ENCODE results near the gene RASL11A.
"Not testable (repeated sequence)": the region's sequence is repeated elsewhere in the genome, so short reads cannot be mapped to it uniquely, and the experiment has no call there.

The RASL11A gene, protein sequence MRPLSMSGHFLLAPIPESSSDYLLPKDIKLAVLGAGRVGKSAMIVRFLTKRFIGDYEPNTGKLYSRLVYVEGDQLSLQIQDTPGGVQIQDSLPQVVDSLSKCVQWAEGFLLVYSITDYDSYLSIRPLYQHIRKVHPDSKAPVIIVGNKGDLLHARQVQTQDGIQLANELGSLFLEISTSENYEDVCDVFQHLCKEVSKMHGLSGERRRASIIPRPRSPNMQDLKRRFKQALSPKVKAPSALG

DNA sequence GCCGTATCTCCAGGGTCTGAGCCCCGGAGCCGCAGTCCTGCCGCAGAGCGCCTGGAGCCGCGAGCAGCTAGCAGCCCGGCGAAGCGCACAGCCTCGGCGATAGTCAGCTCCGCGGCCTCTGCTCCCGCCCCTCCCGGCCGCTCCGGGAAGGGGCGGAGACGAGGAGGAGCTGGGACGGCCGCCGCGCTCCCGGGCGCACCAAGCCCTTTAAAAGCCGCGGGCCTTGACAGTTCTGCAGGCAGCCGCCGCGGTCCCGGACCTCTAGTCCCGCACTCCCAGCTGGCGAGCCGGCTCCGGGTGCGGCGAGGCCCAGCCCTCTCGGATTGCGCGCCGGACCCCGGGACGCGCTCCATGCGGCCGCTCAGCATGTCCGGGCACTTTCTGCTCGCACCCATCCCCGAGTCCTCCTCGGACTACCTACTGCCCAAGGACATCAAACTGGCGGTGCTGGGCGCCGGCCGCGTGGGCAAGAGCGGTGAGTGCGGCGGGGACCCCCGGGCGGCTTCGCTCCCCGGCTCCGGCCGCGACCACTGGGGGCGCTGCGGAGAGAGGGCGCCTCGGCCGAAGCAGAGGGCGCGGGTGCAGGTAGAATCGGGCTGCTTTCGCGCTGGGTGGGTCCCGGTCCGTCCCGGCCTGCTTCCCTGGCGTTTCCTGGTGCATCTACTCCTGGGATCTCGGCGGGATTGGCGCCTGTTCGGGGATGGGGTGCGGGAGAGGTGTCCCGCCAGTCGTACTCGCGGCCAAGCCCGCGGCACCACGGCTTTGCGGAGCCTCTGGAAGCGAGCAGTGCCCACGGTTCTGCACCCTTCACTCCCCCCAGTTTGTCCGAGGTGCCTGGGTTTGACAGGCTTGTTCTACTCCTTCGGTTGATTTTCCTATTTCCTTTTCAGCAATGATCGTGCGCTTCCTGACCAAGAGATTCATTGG is at the start of gene RASL11A:
RASL11A (plus strand) TSS at position 237 of the 927 bp plus-strand sequence; CDS start at position 352, 115 bp downstream.
- peak; percentile 63 for DNase-seq

DNA sequence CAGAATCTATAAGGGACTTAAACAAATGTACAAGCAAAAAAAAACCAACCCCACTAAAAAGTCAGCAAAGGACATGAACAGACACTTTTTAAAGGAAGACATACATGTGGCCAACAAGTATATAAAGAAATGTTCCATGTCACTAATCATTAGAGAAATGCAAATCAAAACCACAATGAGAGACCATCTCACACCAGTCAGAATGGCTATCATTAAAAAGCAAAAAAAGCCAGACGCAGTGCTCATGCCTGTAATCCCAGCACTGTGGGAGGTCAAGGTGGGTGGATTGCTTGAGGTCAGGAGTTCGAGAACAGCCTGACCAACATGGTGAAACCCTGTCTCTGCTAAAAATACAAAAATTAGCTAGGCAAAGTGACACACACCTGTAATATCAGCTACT is 48.5 kb upstream of the RASL11A start:
- not testable (repeated sequence) for DNase-seq

- DNase-seq: no peak
Measured at GRCh38 chr13:27226991-27227390, 43.6 kb upstream of the RASL11A start.

DNA sequence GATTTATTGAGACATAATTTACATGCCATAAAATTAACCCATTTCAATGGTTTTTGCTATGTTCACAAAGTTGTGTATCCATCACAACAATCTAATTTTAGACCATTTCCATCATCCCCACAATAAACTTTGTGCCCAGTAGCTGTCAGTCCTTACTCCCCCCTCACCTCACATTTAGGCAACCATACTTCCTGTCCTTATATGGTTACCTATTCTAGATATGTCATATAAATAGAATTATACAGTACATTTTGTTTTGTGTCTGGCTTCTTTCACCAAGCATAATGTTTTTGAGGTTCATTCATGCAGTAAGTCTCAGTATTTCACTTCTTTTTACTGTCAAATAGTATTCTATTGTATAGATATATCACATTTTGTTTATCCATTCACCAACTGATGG is 42.5 kb upstream of the RASL11A start:
- DNase-seq: no peak

DNA sequence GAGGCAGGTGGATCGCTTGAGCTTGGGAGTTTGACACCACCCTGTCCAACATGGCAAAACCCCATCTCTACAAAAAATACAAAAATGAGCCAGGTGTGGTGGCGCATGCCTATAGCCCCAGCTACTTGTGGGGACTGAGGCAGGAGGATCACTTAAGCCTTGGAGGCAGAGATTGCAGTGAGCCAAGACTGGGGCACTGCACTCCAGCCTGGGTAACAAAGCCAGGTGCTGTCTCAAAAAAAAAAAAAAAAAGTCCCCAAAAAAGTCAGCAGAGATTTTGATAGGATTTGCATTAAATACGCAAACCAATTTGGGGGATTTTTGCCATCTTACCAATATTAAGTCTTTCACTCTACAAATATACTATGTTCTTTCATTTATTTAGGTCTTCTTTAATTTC is 41.0 kb upstream of the RASL11A start:
- DNase-seq: no peak

DNA sequence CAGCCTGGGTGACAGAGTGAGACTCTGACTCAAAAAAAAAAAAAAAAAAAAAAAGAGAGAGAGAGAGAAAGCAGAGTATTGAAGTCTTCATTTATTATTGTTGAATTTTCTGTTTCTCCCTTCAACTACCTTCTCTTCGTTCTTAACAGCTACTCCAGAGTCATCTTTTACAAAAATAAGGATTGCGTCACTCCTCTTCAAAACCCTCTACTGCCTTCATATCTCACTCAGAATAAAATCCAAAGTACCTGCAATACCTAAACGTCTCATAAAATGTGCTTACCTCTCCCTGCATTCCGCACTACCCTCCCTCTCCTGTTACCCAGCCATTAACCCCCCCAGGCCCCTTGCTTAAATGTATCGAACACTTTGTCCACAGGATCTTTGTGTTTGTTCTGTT is 36.7 kb upstream of the RASL11A start:
- no peak for DNase-seq

DNA sequence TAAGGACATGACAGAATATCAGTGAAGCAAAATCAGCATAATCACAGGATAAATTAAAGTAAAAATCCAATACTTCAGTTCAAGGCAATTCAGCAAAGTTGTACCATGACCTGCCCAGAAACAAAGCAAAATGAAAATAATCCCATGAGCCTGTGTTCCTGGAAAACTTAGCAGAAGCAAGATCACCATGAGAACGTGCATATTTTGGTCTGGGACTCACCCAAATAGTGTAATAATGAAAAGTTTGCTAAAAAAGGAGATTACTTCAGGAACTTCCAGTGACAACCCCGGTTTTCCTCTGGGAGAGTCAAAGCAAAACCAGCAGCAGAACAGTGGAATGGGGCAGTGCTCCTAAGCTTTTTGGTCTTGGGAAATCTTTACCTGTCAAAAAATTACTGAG is 34.2 kb upstream of the RASL11A start:
- DNase-seq: no peak

DNA sequence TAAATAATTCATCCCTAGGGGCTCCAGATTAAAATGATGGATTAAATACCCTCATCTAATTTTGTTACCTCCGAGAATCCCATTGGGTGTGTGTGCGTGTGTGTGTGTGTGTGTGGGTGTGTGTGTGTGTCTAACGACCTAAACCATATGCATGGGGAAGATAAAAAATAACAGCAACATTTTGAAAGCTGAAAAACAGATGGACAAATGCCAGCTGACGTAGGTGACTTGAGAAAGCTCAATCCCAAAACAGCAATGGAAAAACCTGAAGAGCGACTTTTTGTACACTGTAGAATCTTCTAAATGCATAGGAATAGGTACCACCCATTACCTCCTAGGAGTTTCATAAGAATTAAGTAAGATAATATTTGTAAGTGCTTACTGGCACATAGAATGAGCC is 27.9 kb upstream of the RASL11A start:
- DNase-seq: no peak

GRCh38 chr13:27245610-27246009 is 25.0 kb upstream of the RASL11A start:
- DNase-seq: no peak

DNA sequence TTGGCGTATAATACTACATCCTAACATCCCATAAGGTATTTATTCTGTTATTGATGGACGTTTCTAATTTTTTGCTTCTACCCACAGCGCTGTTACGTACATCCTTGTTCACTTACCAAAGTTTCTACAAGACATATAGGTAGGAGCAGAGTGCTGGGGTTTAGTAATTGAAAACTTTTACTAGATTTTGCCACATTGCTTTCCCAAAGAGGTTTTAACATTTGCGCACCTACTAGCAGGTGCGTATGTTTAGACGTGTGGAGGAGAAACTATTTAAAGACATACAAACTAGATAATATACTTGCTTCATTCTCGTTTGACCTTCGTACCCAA is 19.8 kb upstream of the RASL11A start:
- no peak for DNase-seq

DNA sequence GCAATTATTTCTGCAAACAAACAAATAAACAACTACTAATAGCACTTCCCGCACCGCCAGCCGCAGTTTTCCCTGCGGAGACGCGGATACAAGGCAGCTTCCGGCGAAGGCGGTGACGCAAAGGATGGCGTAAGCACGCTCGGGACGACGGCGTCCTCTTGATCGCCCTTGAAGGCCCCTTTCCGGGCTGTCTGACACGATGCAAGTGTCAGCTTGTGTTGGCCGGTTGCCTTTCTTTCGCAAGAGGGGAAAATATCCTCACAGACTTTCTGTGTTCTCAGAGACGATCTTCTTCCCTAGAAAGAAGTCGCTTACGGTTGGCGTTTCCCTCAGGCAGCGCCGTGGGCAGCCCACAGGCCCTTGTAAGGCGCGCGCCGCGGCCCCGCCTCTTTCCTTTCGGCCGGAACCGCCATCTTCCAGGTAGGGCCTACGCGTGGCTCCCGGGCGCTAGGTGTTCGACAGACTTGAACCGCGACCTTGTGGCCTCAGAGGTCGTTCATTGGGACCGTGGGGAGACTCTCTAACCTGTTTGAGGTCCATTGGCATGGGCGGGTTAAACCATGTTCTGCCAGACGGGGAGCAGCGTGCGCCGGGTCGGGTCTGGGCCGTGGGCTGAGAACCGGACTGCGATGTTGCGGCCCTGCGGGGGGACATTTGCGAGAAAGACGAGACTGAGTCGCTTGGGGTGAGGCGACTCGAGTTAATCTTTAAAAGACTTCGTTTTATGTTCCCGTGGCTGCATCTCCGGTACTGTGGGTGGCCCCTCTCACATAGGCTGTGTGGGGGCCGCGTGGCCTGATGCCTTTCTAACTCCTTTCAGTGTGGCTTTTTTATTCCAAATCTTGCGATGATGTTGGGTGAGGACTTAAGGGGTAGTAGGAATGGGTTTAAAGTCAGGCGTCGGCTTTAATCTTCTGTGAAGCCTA is 19.2 kb upstream of the RASL11A start, which contains the start of gene RPL21:
RPL21 (plus strand) TSS at position 393 of the 926 bp plus-strand sequence. CDS start 2,219 bp downstream, outside the sequence.
- DNase-seq: peak; percentile 94

DNA sequence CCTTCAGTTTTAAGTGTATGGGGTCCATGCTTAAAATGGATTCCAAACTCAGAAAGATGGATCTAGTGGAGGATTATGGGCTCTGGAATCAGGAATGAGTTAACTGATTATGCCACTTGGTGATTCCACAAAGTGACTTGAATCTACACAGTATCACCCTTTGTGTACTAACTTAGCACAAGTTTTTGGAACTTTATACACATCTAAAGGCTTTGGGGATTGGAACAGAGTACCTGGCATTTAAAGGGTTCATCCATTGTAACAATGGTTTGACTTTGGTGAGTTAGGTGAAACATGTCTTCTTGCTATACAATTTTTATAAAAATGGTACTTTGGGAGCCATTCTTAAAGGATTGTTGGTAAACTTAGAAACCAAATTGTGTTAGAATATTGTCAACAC is 18.2 kb upstream of the RASL11A start:
- no peak for DNase-seq

DNA sequence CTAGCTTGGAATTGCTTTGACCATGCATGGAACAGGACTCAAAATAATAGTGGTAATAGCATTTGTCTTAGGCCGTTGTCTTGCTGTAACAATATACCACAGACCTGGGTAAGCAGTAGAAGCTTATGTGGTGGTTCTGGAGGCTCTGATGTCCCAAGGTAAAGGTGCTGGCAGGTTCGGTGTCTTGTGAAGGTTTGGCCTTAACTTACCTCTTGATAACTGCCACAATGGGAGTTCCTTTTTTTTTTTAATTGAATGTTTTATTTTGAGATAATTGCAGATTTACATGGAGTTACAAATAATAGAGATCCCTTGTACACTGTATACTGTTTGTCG is 13.4 kb upstream of the RASL11A start:
- DNase-seq: no peak

GRCh38 chr13:27257648-27258253 is 12.9 kb upstream of the RASL11A start:
- no peak for DNase-seq

DNA sequence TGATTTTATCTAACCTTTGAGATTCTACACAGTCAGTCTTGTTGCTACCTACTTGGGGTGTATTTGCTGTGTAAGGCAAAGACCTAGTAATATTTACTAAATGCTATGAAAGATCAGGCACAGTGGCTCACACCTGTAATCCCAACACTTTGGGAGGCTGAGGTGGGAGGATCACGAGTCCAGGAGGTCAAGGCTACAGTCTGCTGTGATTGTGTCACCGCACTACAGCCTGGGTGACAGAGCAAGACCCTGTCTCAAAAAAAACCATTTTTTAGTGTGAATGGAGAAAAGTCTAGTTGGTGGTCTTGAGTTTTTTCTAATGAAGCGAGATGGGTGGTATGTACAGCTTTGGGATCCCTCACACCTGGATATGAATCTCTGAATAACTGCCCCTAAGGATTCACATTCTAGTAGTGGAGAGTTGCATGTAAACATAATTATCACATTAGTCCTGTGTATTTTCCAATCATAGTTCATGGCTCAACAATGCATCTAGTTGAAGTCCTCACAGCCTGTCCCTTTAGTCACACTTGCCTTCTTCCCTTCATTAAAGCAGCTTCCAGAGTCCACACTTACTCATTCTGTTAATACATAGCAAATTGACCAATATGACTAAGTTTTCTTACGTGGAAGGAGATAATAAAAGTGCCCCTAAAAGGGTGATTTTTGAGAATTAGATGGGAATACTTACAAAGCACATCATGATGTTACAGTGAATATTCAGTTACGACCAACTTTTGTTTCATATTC is 11.8 kb upstream of the RASL11A start:
- no peak for DNase-seq

GRCh38 chr13:27259831-27260230 is 10.8 kb upstream of the RASL11A start:
- DNase-seq: no peak

DNA sequence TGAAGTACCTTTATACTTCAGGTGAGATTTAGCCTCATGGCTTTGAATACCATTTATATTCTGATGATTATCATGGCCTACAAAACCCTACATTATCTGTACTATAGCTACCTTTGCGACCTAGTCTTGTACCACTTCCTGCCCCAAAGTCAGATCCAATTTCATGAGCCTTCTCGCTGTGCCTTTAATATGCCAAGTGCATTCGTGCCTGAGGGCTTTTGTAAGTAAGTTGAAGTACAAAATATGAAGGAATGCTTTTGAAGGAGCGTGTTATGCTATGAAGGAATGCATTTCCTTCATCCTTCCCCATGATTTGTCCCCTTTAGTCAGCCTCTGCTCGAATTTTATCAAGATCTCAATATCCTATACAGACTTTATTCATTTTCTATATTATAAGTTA is 9.2 kb upstream of the RASL11A start:
- no peak for DNase-seq

GRCh38 chr13:27263438-27263837 is 7.2 kb upstream of the RASL11A start:
- DNase-seq: no peak

DNA sequence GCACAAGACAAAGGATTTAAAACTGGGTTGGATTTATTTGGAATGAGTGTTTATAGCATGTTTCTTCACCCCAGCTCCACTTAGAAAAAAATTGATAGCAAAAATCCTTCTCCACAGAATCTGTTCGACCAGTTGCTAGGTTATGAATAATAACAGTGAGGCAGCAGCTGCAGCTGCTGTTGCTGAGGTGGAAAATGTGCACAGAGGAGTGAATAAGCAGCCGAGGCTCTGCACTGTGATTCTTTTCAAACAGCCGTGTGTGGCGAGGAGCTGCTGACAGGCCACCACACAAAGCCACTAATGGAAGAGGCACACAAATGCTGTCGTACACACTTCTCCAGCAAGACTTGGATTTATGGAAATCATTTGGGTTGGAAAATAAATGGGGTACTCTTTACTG is 6.4 kb upstream of the RASL11A start:
- DNase-seq: no peak

DNA sequence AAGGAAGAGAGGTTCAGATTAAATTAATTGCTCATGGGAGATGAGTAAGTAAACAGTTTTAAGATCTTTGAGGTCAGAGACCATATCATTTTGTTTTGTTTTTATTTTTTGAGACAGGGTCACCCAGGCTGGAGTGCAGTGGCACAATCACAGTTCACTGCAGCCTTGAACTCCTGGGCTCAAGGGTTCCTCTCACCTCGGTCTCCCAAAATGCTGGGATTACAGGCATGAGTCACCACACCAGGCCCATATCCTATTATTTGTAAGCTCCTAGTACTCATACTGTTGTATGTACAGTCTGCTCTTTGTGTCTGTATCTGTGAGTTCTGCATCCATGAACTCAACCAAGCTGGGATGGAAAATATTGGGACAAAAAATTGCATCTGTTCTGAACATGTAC is 6.0 kb upstream of the RASL11A start:
- no peak for DNase-seq

GRCh38 chr13:27266917-27267316 is 3.7 kb upstream of the RASL11A start:
- DNase-seq: no peak

GRCh38 chr13:27267596-27267995 is 3.0 kb upstream of the RASL11A start:
- no peak for DNase-seq

Data from NCI-H345 (cell line).